HEK293 (cell line): ENCODE data around the gene PHF14.

Source experiments
- SALL2 ChIP-seq: fragments of 450-650 bp; formaldehyde crosslinking; IDR thresholded peaks from 2 replicates; pipeline ENCODE4 v1.5.0; 2017; ENCODE audit warnings: missing biosample characterization, mild to moderate bottlenecking, missing genetic modification characterization, borderline replicate concordance
- SP2 ChIP-seq: fragments of 450-650 bp; formaldehyde crosslinking; IDR thresholded peaks from 2 replicates; pipeline ENCODE4 v1.5.1; 2016; ENCODE audit warnings: missing biosample characterization, missing genetic modification characterization
- ZNF114 ChIP-seq: fragments of 450-650 bp; formaldehyde crosslinking; IDR thresholded peaks from 2 replicates; pipeline ENCODE4 v1.5.0; 2017; ENCODE audit warnings: missing biosample characterization, missing genetic modification characterization
- ZNF175 ChIP-seq: fragments of 450-650 bp; formaldehyde crosslinking; IDR thresholded peaks from 2 replicates; pipeline ENCODE4 v1.5.1; 2016; ENCODE audit warnings: missing biosample characterization, missing genetic modification characterization
- ZNF416 ChIP-seq: fragments of 450-650 bp; formaldehyde crosslinking; IDR thresholded peaks from 2 replicates; pipeline ENCODE4 v1.5.1; 2016; ENCODE audit warnings: missing biosample characterization, missing genetic modification characterization
- TF ChIP-seq, protein P1 (sequence below): fragments of 450-650 bp; formaldehyde crosslinking; IDR thresholded peaks from 2 replicates; pipeline ENCODE4 v1.5.1; 2016; ENCODE audit warnings: missing biosample characterization, missing genetic modification characterization

DNA sequence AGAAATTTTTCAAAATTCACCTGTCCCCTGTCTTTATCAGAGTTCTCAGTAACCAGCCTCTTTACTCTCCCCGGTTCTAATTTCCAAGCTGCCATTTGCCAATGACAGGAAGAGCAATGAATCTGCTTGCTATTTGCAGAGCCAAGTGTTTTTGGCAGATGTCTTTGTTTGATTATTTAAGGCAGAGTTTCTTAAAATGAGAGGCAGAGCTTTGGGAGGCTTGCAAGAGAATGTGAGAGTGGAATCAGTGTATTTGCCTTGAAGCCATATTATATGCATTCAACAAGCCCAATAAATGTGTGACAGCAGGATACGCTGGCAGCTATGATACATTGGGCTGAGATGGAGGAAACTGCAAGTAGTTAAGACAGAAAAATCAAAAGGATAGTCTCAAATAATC, 196.5 kb downstream of the PHF14 start:
- TF ChIP-seq ZNF114 (tag by site-specific recombination) (no peak), ZNF175 (tag by site-specific recombination) (no peak), ZNF416 (tag by site-specific recombination) (no peak), SP2 (tag by site-specific recombination) (no peak), SALL2 (no peak)
- TF ChIP-seq, protein P1, sequence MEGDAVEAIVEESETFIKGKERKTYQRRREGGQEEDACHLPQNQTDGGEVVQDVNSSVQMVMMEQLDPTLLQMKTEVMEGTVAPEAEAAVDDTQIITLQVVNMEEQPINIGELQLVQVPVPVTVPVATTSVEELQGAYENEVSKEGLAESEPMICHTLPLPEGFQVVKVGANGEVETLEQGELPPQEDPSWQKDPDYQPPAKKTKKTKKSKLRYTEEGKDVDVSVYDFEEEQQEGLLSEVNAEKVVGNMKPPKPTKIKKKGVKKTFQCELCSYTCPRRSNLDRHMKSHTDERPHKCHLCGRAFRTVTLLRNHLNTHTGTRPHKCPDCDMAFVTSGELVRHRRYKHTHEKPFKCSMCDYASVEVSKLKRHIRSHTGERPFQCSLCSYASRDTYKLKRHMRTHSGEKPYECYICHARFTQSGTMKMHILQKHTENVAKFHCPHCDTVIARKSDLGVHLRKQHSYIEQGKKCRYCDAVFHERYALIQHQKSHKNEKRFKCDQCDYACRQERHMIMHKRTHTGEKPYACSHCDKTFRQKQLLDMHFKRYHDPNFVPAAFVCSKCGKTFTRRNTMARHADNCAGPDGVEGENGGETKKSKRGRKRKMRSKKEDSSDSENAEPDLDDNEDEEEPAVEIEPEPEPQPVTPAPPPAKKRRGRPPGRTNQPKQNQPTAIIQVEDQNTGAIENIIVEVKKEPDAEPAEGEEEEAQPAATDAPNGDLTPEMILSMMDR (tag by site-specific recombination) = no peak
